Measurements from ENCODE around the gene IL15.

DNA sequence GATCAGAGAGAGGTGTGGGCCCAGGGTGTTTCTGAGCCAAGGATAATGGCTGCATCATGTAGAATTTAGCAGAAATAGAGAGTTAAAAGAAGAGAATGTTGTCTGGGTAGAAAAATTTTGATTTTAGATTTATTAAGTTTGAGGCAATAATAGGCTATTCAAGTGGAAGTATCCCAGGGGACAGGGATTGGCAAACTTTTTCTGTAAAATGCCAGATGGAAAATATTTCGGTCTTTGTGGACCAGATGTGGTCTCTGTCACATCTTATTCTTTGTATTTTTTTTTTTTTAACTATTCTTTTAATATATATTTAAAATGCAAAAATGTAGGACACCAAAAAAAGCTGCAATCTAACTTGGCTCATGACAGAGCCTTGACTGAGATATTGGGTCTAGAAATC is 33.1 kb downstream of the IL15 start:
- TF ChIP-seq TAF1 (conservative IDR thresholded peaks at IDR 0.05): no peak
- TF ChIP-seq HNF4G (IDR thresholded peaks at IDR 0.05): no peak
- TF ChIP-seq, protein P1, sequence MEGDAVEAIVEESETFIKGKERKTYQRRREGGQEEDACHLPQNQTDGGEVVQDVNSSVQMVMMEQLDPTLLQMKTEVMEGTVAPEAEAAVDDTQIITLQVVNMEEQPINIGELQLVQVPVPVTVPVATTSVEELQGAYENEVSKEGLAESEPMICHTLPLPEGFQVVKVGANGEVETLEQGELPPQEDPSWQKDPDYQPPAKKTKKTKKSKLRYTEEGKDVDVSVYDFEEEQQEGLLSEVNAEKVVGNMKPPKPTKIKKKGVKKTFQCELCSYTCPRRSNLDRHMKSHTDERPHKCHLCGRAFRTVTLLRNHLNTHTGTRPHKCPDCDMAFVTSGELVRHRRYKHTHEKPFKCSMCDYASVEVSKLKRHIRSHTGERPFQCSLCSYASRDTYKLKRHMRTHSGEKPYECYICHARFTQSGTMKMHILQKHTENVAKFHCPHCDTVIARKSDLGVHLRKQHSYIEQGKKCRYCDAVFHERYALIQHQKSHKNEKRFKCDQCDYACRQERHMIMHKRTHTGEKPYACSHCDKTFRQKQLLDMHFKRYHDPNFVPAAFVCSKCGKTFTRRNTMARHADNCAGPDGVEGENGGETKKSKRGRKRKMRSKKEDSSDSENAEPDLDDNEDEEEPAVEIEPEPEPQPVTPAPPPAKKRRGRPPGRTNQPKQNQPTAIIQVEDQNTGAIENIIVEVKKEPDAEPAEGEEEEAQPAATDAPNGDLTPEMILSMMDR (IDR thresholded peaks at IDR 0.05; ENCODE audit: low read depth, low read length, missing input control): no peak
- TF ChIP-seq YY1 (IDR thresholded peaks at IDR 0.05): no peak
- TF ChIP-seq RAD21 (IDR thresholded peaks at IDR 0.05): no peak
- TF ChIP-seq, protein P2, sequence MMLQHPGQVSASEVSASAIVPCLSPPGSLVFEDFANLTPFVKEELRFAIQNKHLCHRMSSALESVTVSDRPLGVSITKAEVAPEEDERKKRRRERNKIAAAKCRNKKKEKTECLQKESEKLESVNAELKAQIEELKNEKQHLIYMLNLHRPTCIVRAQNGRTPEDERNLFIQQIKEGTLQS (IDR thresholded peaks at IDR 0.05): no peak
- TF ChIP-seq SP1 (IDR thresholded peaks at IDR 0.05): no peak
- TF ChIP-seq EGR1 (IDR thresholded peaks at IDR 0.05; ENCODE audit: low read depth in 2 of 2): no peak
- TF ChIP-seq, protein P3, sequence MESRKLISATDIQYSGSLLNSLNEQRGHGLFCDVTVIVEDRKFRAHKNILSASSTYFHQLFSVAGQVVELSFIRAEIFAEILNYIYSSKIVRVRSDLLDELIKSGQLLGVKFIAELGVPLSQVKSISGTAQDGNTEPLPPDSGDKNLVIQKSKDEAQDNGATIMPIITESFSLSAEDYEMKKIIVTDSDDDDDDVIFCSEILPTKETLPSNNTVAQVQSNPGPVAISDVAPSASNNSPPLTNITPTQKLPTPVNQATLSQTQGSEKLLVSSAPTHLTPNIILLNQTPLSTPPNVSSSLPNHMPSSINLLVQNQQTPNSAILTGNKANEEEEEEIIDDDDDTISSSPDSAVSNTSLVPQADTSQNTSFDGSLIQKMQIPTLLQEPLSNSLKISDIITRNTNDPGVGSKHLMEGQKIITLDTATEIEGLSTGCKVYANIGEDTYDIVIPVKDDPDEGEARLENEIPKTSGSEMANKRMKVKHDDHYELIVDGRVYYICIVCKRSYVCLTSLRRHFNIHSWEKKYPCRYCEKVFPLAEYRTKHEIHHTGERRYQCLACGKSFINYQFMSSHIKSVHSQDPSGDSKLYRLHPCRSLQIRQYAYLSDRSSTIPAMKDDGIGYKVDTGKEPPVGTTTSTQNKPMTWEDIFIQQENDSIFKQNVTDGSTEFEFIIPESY (IDR thresholded peaks at IDR 0.05): no peak
- TF ChIP-seq, protein P4, sequence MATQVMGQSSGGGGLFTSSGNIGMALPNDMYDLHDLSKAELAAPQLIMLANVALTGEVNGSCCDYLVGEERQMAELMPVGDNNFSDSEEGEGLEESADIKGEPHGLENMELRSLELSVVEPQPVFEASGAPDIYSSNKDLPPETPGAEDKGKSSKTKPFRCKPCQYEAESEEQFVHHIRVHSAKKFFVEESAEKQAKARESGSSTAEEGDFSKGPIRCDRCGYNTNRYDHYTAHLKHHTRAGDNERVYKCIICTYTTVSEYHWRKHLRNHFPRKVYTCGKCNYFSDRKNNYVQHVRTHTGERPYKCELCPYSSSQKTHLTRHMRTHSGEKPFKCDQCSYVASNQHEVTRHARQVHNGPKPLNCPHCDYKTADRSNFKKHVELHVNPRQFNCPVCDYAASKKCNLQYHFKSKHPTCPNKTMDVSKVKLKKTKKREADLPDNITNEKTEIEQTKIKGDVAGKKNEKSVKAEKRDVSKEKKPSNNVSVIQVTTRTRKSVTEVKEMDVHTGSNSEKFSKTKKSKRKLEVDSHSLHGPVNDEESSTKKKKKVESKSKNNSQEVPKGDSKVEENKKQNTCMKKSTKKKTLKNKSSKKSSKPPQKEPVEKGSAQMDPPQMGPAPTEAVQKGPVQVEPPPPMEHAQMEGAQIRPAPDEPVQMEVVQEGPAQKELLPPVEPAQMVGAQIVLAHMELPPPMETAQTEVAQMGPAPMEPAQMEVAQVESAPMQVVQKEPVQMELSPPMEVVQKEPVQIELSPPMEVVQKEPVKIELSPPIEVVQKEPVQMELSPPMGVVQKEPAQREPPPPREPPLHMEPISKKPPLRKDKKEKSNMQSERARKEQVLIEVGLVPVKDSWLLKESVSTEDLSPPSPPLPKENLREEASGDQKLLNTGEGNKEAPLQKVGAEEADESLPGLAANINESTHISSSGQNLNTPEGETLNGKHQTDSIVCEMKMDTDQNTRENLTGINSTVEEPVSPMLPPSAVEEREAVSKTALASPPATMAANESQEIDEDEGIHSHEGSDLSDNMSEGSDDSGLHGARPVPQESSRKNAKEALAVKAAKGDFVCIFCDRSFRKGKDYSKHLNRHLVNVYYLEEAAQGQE (IDR thresholded peaks at IDR 0.05): no peak
- TF ChIP-seq, protein P5, sequence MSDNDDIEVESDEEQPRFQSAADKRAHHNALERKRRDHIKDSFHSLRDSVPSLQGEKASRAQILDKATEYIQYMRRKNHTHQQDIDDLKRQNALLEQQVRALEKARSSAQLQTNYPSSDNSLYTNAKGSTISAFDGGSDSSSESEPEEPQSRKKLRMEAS (IDR thresholded peaks at IDR 0.05): no peak
- no peak for TF ChIP-seq GABPA (IDR thresholded peaks at IDR 0.05 in 1 of 2, conservative IDR thresholded peaks at IDR 0.05 in 1 of 2)
- TF ChIP-seq JUND (IDR thresholded peaks at IDR 0.05): no peak
- TF ChIP-seq HNF4A (conservative IDR thresholded peaks at IDR 0.05): no peak
